Left ventricle myocardium inferior (tissue), 1 donor: ENCODE data around the gene CCDC149. TPM values are rescaled to one million over a fixed set of nuclear protein-coding genes. Genes with fewer than 3 reads are reported as not detected.

Experiments used
- DNase-seq: peaks from one replicate; pipeline ENCODE4 v3.0.0-alpha.2; 2020
- H3K27ac ChIP-seq: fragments of 200-600 bp; replicated peaks from 2 replicates; pipeline ENCODE4 v1.8.0; 2021
- H3K27me3 ChIP-seq: fragments of 200-600 bp; 2 replicates; pipeline ENCODE4 v1.8.0; 2021; ENCODE audit warnings: low read depth
- H3K36me3 ChIP-seq: fragments of 200-600 bp; 2 replicates; pipeline ENCODE4 v1.8.0; 2021
- H3K4me1 ChIP-seq: fragments of 200-600 bp; 2 replicates; pipeline ENCODE4 v1.8.0; 2021
- H3K4me3 ChIP-seq: fragments of 200-600 bp; 2 replicates; pipeline ENCODE4 v1.8.0; 2021; ENCODE audit warnings: mild to moderate bottlenecking, moderate library complexity
- H3K9me3 ChIP-seq: fragments of 200-600 bp; replicated peaks from 2 replicates; pipeline ENCODE4 v1.8.0; 2021
- intact Hi-C: fragments of 100-400 bp; cut with micrococcal nuclease; formaldehyde crosslinking; loops from one replicate; pipeline ENCODE4 v1.11.0; 2022
- total RNA-seq: library from RNA; stranded (reverse); fragmentation: NEBNext Ultra II Directional; extraction: Animal tissue kit (Norgen Biotek cat#: 25700); gene quantifications from one replicate; pipeline ENCODE4 v1.2.1, GENCODE V29; 2021
- TF ChIP-seq, protein P1 (sequence below): fragments of 200-600 bp; IDR thresholded peaks from 2 replicates; pipeline ENCODE4 v1.8.0; 2021; ENCODE audit warnings: antibody characterized with exemption, mild to moderate bottlenecking, borderline replicate concordance
- donor health status: DM: no; HTN: yes; CAD: no; lungs with severe emphysema.

Gene CCDC149
- total RNA-seq, 1 donor from 2014 or later: 9.0 TPM

DNA sequence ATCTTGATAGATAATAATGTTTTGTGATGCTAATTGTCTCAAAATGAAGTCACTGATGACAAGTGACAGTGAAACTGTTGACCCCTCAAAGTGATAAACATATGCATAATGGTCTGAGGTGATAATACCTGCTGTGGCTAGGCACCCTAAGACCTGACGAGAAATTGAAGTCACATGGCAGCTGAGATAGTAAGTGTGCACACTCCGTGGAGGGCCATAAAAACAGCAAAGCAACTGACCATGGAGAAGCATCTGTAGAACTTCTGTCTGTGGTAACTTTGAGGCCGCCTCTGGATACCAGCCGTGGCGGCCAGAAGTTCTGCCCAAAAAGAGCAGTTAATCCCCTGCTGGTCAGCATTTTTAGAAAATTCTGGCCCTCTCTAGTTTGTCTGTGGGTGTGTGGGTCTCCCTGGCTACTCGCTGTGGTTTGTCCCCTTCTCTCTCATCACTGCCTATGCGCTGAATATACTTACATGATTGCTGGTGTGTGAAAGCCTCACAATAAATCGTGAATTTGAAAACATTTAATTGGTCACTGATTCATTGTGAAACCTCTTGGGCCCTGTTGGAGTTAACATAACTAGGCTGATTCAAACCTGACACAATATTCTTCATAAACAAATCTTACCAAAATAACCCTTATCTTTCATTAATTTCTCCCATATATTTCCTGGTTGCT, 50.6 kb downstream of the CCDC149 start:
- H3K4me3 ChIP-seq: no peak overlapping the region
- H3K27me3 ChIP-seq: no peaks in the 10 kb centered on the region
- peaks cover 41% of the 10 kb centered on the region for H3K36me3 ChIP-seq
- TF ChIP-seq, protein P1, sequence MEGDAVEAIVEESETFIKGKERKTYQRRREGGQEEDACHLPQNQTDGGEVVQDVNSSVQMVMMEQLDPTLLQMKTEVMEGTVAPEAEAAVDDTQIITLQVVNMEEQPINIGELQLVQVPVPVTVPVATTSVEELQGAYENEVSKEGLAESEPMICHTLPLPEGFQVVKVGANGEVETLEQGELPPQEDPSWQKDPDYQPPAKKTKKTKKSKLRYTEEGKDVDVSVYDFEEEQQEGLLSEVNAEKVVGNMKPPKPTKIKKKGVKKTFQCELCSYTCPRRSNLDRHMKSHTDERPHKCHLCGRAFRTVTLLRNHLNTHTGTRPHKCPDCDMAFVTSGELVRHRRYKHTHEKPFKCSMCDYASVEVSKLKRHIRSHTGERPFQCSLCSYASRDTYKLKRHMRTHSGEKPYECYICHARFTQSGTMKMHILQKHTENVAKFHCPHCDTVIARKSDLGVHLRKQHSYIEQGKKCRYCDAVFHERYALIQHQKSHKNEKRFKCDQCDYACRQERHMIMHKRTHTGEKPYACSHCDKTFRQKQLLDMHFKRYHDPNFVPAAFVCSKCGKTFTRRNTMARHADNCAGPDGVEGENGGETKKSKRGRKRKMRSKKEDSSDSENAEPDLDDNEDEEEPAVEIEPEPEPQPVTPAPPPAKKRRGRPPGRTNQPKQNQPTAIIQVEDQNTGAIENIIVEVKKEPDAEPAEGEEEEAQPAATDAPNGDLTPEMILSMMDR: no peak
- DNase-seq: no peak
- no peak overlapping the region for H3K27ac ChIP-seq
- H3K9me3 ChIP-seq: peaks cover 29% of the 10 kb centered on the region
- peaks cover 23% of the 10 kb centered on the region for H3K4me1 ChIP-seq
- intact Hi-C loops: no loop called here

DNA sequence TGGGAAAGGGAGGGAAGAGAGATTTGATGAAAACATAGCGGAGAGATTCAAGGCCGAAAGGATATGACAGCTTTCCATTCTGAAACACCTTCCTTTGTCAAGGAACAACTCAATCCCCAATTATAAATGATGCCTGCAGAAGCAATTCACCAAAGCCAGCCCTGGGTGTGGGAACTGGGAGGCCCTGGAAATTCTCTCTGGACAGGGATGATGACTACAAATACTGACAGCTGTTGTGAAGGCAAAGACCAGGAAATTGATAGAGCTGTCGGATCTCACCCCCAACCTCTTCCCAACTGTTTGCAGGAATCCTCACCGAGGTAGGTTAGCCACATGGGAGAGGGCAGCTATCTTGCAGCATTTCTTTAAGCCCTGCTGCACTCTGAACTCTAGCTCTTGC, 54.3 kb downstream of the CCDC149 start:
- Histone ChIP-seq H3K4me3 (peak overlapping the region; percentile 16), H3K9me3 (peaks cover 7% of the 10 kb centered on the region), H3K4me1 (peaks cover 28% of the 10 kb centered on the region), H3K27me3 (no peaks in the 10 kb centered on the region), H3K36me3 (peaks cover 10% of the 10 kb centered on the region), H3K27ac (peak overlapping the region; percentile 52)
- DNase-seq: no peak
- TF ChIP-seq, protein P1: no peak
- intact Hi-C loops: no loop called here

DNA sequence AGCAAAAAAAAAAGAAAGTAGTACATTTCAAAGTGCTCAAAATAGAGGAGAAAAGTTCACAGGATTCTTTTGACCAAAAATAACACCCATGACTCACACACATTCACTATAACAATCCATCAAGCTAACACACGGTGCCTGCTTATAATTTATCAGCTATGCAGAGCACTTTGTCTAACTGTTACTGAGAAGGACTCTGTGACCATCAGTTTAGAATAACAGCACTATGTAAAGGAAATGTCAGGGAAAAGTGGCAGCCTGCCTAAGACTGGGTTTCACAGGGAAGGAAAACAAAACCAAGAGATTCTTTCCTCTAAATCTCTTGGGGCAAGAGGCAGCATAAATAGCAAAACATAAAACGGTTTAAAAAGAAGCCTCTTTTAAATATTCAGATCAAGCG, 54.8 kb downstream of the CCDC149 start:
- peaks cover 5% of the 10 kb centered on the region for H3K36me3 ChIP-seq
- intact Hi-C loops: no loop called here
- peaks cover 28% of the 10 kb centered on the region for H3K4me1 ChIP-seq
- no peaks in the 10 kb centered on the region for H3K27me3 ChIP-seq
- peak overlapping the region; percentile 52 for H3K27ac ChIP-seq
- H3K9me3 ChIP-seq: peaks cover 2% of the 10 kb centered on the region
- H3K4me3 ChIP-seq: peak overlapping the region; percentile 16
- TF ChIP-seq, protein P1: no peak
- DNase-seq: no peak

DNA sequence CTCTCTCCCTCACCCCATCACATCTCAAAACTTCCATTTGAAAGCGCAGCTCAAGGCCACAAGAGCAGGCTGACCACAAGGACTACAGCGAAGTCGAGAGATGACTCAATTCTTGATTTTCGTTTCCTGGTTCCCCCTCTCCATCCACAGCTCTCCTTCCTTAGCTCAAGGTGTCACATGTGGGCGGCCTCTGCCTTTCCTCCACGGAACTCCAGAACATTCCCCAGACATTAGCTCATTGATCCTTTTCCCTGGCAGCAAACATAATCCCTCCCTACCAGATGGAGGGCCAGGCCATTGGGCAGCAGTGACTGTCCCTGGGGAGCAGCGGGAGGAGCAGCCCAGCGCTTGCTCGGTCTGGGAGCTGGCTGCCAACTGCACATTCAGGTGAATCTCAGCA, 56.3 kb downstream of the CCDC149 start:
- no peak overlapping the region for H3K27ac ChIP-seq
- intact Hi-C loops: no loop called here
- peaks cover 28% of the 10 kb centered on the region for H3K4me1 ChIP-seq
- DNase-seq: no peak
- no peaks in the 10 kb centered on the region for H3K27me3 ChIP-seq
- TF ChIP-seq, protein P1: no peak
- no peaks in the 10 kb centered on the region for H3K36me3 ChIP-seq
- no peak overlapping the region for H3K4me3 ChIP-seq
- H3K9me3 ChIP-seq: no peaks in the 10 kb centered on the region

DNA sequence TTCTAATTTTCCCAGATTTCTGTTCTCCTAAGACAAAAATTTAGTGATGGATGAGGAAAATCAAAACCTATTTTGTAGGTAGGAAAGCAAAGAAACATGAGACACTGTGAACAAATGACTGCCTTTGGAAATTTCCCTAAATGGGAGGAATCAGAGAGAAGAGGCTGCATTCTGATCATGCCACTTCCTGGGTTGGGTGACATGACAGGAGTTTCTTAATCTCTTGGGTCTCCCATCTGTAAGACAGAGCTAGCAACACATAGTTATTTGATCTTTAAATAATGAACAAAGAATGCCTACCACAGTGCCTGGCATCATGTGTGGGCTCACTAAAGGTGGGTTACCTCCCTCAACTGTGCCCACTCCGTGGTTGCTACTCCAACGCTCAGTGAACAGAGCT, 57.1 kb downstream of the CCDC149 start:
- Histone ChIP-seq H3K27me3 (no peaks in the 10 kb centered on the region), H3K36me3 (peaks cover 3% of the 10 kb centered on the region), H3K9me3 (no peaks in the 10 kb centered on the region), H3K4me1 (peaks cover 28% of the 10 kb centered on the region), H3K27ac (no peak overlapping the region), H3K4me3 (no peak overlapping the region)
- intact Hi-C loops: no loop called here
- TF ChIP-seq, protein P1: no peak
- no peak for DNase-seq
